SK-N-SH treated with all-trans-retinoic acid at 6 μM for 48 hours (cell line): ENCODE measurements around the gene R3HDM4.

Source experiments
- ATAC-seq: fragments of 200-7000 bp; cut with Tn5 transposase; 3 replicates; pipeline ENCODE4 v1.9.1; 2020; ENCODE audit warnings: mild to moderate bottlenecking, moderate library complexity
- BACH2 ChIP-seq: fragments of 250-450 bp; sonication (Bioruptor Pico); IDR thresholded peaks from 2 replicates; pipeline ENCODE4 v1.9.0; 2021; ENCODE audit warnings: mild to moderate bottlenecking, borderline replicate concordance
- CSDC2 ChIP-seq: fragments of 250-450 bp; sonication (Bioruptor Pico); IDR thresholded peaks from 2 replicates; pipeline ENCODE4 v1.5.0; 2020; ENCODE audit warnings: mild to moderate bottlenecking, moderate library complexity
- ESRRG ChIP-seq: fragments of 250-450 bp; sonication (Bioruptor Pico); IDR thresholded peaks from 2 replicates; pipeline ENCODE4 v1.6.1; 2021; ENCODE audit warnings: mild to moderate bottlenecking
- GLIS3 ChIP-seq: fragments of 250-450 bp; sonication (Bioruptor Pico); IDR thresholded peaks from 2 replicates; pipeline ENCODE4 v1.5.0; 2020; ENCODE audit warnings: mild to moderate bottlenecking, moderate library complexity
- ISL1 ChIP-seq: fragments of 250-450 bp; sonication (Bioruptor Pico); IDR thresholded peaks from 2 replicates; pipeline ENCODE4 v2.1.2; 2022; ENCODE audit warnings: mild to moderate bottlenecking, moderate library complexity
- OSR1 ChIP-seq: fragments of 250-450 bp; sonication (Bioruptor Pico); IDR thresholded peaks from 2 replicates; pipeline ENCODE4 v1.8.0; 2022; ENCODE audit warnings: moderate library complexity, mild to moderate bottlenecking, inconsistent platforms
- PATZ1 ChIP-seq: fragments of 250-450 bp; sonication (Bioruptor Pico); IDR thresholded peaks from 2 replicates; pipeline ENCODE4 v1.8.0; 2020; ENCODE audit warnings: mild to moderate bottlenecking, moderate library complexity, borderline replicate concordance
- POU6F1 ChIP-seq: fragments of 250-450 bp; sonication (Bioruptor Pico); IDR thresholded peaks from 2 replicates; pipeline ENCODE4 v1.8.0; 2021; ENCODE audit warnings: low read depth, mild to moderate bottlenecking, moderate library complexity, borderline replicate concordance
- RARB ChIP-seq: fragments of 250-450 bp; sonication (Bioruptor Pico); IDR thresholded peaks from 2 replicates; pipeline ENCODE4 v1.8.0; 2021; ENCODE audit warnings: mild to moderate bottlenecking, moderate library complexity
- TCF4 ChIP-seq: fragments of 250-450 bp; sonication (Bioruptor Pico); IDR thresholded peaks from 2 replicates; pipeline ENCODE4 v1.8.0; 2021; ENCODE audit warnings: mild to moderate bottlenecking, moderate library complexity, borderline replicate concordance
- TOX ChIP-seq: fragments of 250-450 bp; sonication (Bioruptor Pico); IDR thresholded peaks from 2 replicates; pipeline ENCODE4 v1.8.0; 2021; ENCODE audit warnings: mild to moderate bottlenecking, moderate library complexity, borderline replicate concordance
- ZC3H10 ChIP-seq: fragments of 250-450 bp; sonication (Bioruptor Pico); IDR thresholded peaks from 2 replicates; pipeline ENCODE4 v1.5.1; 2021; ENCODE audit warnings: mild to moderate bottlenecking, moderate library complexity
- ZFP3 ChIP-seq: fragments of 250-450 bp; sonication (Bioruptor Pico); IDR thresholded peaks from 2 replicates; pipeline ENCODE4 v1.5.0; 2020; ENCODE audit warnings: mild to moderate bottlenecking, moderate library complexity
- ZFP30 ChIP-seq: fragments of 450-650 bp; formaldehyde crosslinking; IDR thresholded peaks from 2 replicates; pipeline ENCODE4 v1.5.0; 2022; ENCODE audit warnings: mild to moderate bottlenecking, moderate library complexity
- ZNF565 ChIP-seq: fragments of 450-650 bp; formaldehyde crosslinking; conservative IDR thresholded peaks from 2 replicates; pipeline ENCODE4 v1.5.0; 2020; ENCODE audit warnings: low read depth, mild to moderate bottlenecking, moderate library complexity
- ZNF70 ChIP-seq: fragments of 450-650 bp; formaldehyde crosslinking; IDR thresholded peaks from 2 replicates; pipeline ENCODE4 v1.5.0; 2020; ENCODE audit warnings: mild to moderate bottlenecking, moderate library complexity
- ZNF8 ChIP-seq: fragments of 450-650 bp; formaldehyde crosslinking; IDR thresholded peaks from 2 replicates; pipeline ENCODE4 v1.5.0; 2020; ENCODE audit warnings: mild to moderate bottlenecking, moderate library complexity
- TF ChIP-seq, protein P1 (sequence below): fragments of 250-450 bp; sonication (Bioruptor Pico); IDR thresholded peaks from 2 replicates; pipeline ENCODE4 v1.5.1; 2021; ENCODE audit warnings: mild to moderate bottlenecking, moderate library complexity
- TF ChIP-seq, protein P2 (sequence below): fragments of 250-450 bp; sonication (Bioruptor Pico); IDR thresholded peaks from 2 replicates; pipeline ENCODE4 v1.5.0; 2020; ENCODE audit warnings: mild to moderate bottlenecking, moderate library complexity
- TF ChIP-seq, protein P3 (sequence below): fragments of 250-450 bp; sonication (Bioruptor Pico); IDR thresholded peaks from 2 replicates; pipeline ENCODE4 v1.5.1; 2020; ENCODE audit warnings: low read depth, mild to moderate bottlenecking, moderate library complexity

R3HDM4 gene

DNA sequence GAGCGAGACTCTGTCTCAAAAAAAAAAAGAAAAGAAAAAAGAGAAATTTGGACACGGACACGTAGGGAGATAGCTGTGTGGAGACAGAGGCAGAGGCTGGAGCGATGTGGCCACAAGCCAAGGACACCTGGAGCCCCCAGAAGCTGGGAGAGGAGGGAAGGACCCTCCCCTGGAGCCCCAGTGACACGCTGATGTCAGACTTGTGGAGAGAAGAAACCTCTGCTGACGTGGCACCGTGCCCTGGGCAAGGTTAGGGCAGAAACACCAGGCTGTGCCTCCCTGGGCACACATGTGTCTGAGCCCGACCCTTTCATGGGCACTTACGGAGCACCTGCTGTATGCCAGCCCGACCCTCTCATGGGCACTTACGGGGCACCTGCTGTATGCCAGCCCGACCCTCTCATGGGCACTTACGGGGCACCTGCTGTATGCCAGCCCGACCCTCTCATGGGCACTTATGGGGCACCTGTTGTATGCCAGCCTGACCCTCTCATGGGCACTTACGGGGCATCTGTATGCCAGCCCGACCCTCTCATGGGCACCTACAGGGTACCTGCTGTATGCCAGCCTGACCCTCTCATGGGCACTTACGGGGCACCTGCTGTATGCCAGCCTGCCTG lies 30.6 kb upstream of the R3HDM4 start (continued):
- no peak for TF ChIP-seq ISL1
- no peak for TF ChIP-seq ZNF565 (CRISPR knock-in tag)
- no peak for TF ChIP-seq PATZ1 (CRISPR knock-in tag)
- TF ChIP-seq TCF4 (CRISPR knock-in tag) = no peak
- TF ChIP-seq OSR1 = no peak
- TF ChIP-seq ZNF8 (CRISPR knock-in tag) = no peak
- no peak for TF ChIP-seq ZFP30 (CRISPR knock-in tag)
- no peak for TF ChIP-seq RARB
- no peak for TF ChIP-seq CSDC2 (CRISPR knock-in tag)

DNA sequence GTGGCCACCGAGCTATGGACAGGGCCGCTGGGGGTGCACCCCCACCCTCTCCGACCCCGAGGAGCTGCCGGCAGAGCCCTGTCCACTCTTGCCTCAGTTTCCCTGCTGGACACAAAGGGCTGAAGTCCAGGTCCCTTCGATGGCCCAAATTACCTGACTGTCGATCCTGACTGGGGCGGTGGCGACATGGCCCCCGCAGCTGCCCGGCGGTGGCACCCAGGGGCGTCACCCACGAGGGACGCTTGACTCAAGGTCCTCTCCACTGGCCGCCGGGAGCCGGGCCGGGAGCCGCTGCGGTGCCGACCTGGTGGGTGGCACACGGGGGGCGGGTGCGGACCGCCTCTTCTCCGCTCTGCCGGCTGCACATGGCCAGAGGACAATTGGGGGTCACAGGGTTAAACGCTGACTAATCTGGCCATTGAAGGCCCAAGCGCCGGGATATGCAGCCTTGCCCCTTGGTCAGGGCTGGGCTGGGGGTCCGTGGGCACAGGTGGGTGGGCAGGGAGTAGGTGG lies 29.2 kb upstream of the R3HDM4 start:
- no peak for ATAC-seq
- no peak for TF ChIP-seq GLIS3
- TF ChIP-seq TOX = no peak
- TF ChIP-seq PATZ1 (CRISPR knock-in tag) = no peak
- TF ChIP-seq ZNF70 (CRISPR knock-in tag) = no peak
- no peak for TF ChIP-seq ZC3H10 (CRISPR knock-in tag)
- no peak for TF ChIP-seq ZFP30 (CRISPR knock-in tag)
- TF ChIP-seq, protein P1, sequence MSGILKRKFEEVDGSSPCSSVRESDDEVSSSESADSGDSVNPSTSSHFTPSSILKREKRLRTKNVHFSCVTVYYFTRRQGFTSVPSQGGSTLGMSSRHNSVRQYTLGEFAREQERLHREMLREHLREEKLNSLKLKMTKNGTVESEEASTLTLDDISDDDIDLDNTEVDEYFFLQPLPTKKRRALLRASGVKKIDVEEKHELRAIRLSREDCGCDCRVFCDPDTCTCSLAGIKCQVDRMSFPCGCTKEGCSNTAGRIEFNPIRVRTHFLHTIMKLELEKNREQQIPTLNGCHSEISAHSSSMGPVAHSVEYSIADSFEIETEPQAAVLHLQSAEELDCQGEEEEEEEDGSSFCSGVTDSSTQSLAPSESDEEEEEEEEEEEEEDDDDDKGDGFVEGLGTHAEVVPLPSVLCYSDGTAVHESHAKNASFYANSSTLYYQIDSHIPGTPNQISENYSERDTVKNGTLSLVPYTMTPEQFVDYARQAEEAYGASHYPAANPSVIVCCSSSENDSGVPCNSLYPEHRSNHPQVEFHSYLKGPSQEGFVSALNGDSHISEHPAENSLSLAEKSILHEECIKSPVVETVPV = no peak
- no peak for TF ChIP-seq OSR1
- TF ChIP-seq CSDC2 (CRISPR knock-in tag) = no peak
- no peak for TF ChIP-seq POU6F1 (CRISPR knock-in tag)
- no peak for TF ChIP-seq ZNF8 (CRISPR knock-in tag)
- no peak for TF ChIP-seq ZFP3 (CRISPR knock-in tag)
- TF ChIP-seq ISL1 = no peak
- TF ChIP-seq RARB = no peak
- TF ChIP-seq, protein P2, sequence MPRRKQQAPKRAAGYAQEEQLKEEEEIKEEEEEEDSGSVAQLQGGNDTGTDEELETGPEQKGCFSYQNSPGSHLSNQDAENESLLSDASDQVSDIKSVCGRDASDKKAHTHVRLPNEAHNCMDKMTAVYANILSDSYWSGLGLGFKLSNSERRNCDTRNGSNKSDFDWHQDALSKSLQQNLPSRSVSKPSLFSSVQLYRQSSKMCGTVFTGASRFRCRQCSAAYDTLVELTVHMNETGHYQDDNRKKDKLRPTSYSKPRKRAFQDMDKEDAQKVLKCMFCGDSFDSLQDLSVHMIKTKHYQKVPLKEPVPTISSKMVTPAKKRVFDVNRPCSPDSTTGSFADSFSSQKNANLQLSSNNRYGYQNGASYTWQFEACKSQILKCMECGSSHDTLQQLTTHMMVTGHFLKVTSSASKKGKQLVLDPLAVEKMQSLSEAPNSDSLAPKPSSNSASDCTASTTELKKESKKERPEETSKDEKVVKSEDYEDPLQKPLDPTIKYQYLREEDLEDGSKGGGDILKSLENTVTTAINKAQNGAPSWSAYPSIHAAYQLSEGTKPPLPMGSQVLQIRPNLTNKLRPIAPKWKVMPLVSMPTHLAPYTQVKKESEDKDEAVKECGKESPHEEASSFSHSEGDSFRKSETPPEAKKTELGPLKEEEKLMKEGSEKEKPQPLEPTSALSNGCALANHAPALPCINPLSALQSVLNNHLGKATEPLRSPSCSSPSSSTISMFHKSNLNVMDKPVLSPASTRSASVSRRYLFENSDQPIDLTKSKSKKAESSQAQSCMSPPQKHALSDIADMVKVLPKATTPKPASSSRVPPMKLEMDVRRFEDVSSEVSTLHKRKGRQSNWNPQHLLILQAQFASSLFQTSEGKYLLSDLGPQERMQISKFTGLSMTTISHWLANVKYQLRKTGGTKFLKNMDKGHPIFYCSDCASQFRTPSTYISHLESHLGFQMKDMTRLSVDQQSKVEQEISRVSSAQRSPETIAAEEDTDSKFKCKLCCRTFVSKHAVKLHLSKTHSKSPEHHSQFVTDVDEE (CRISPR knock-in tag) = no peak
- TF ChIP-seq, protein P3, sequence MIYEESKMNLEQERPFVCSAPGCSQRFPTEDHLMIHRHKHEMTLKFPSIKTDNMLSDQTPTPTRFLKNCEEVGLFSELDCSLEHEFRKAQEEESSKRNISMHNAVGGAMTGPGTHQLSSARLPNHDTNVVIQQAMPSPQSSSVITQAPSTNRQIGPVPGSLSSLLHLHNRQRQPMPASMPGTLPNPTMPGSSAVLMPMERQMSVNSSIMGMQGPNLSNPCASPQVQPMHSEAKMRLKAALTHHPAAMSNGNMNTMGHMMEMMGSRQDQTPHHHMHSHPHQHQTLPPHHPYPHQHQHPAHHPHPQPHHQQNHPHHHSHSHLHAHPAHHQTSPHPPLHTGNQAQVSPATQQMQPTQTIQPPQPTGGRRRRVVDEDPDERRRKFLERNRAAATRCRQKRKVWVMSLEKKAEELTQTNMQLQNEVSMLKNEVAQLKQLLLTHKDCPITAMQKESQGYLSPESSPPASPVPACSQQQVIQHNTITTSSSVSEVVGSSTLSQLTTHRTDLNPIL = no peak
- no peak for TF ChIP-seq BACH2 (CRISPR knock-in tag)
- no peak for TF ChIP-seq ESRRG
